HepG2 (cell line): ENCODE measurements around the gene POLR1G. TPM values are rescaled to one million over a fixed set of nuclear protein-coding genes. Genes with fewer than 3 reads are reported as not detected.

Experiments
- DR1 ChIP-seq: sonication (generic); formaldehyde crosslinking; IDR thresholded peaks from 2 replicates; pipeline ENCODE4 v1.8.0; 2021; ENCODE audit warnings: mild to moderate bottlenecking, missing genetic modification reagents, inconsistent platforms
- E2F5 ChIP-seq: sonication (generic); formaldehyde crosslinking; conservative IDR thresholded peaks from 2 replicates; pipeline ENCODE4 v1.4.0; 2020; ENCODE audit warnings: missing genetic modification reagents
- GATAD2A ChIP-seq: IDR thresholded peaks from 2 replicates; pipeline ENCODE4 v1.6.1; 2016
- HDAC1 ChIP-seq: sonication (generic); formaldehyde crosslinking; IDR thresholded peaks from 2 replicates; pipeline ENCODE4 v1.5.1; 2020; ENCODE audit warnings: mild to moderate bottlenecking, missing genetic modification reagents
- MAX ChIP-seq: IDR thresholded peaks from 2 replicates; pipeline ENCODE4 v1.6.1; 2012; ENCODE audit warnings: inconsistent platforms
- MED1 ChIP-seq: sonication (generic); formaldehyde crosslinking; IDR thresholded peaks from 2 replicates; pipeline ENCODE4 v1.4.0; 2020; ENCODE audit warnings: missing genetic modification reagents
- NCOA1 ChIP-seq: sonication (generic); formaldehyde crosslinking; IDR thresholded peaks from 2 replicates; pipeline ENCODE4 v1.9.0; 2021; ENCODE audit warnings: missing genetic modification reagents
- PATZ1 ChIP-seq: sonication (generic); formaldehyde crosslinking; IDR thresholded peaks from 2 replicates; pipeline ENCODE4 v1.4.0; 2020; ENCODE audit warnings: missing genetic modification reagents
- PAX8 ChIP-seq: sonication (generic); formaldehyde crosslinking; IDR thresholded peaks from 2 replicates; pipeline ENCODE4 v1.8.0; 2022; ENCODE audit warnings: mild to moderate bottlenecking, missing genetic modification reagents, borderline replicate concordance
- PITX1 ChIP-seq: sonication (generic); formaldehyde crosslinking; IDR thresholded peaks from 2 replicates; pipeline ENCODE4 v1.5.1; 2020; ENCODE audit warnings: mild to moderate bottlenecking, missing genetic modification reagents
- SATB2 ChIP-seq: sonication (generic); formaldehyde crosslinking; IDR thresholded peaks from 2 replicates; pipeline ENCODE4 v1.5.0; 2020; ENCODE audit warnings: missing genetic modification reagents
- SPEN ChIP-seq: sonication (generic); formaldehyde crosslinking; IDR thresholded peaks from 2 replicates; pipeline ENCODE4 v1.5.1; 2020; ENCODE audit warnings: low read depth, mild to moderate bottlenecking, missing genetic modification reagents
- TEAD3 ChIP-seq: optimal IDR thresholded peaks from 2 replicates; pipeline ENCODE3; 2016; ENCODE audit warnings: borderline replicate concordance
- U2AF2 ChIP-seq: fragments of 200-400 bp; formaldehyde crosslinking; IDR thresholded peaks from 2 replicates; pipeline ENCODE4 v1.6.1; 2017; ENCODE audit warnings: low read depth, mild to moderate bottlenecking, low read length
- ZBTB3 ChIP-seq: sonication (generic); formaldehyde crosslinking; IDR thresholded peaks from 2 replicates; pipeline ENCODE4 v1.4.0; 2020; ENCODE audit warnings: low read depth, mild to moderate bottlenecking, moderate library complexity, missing genetic modification reagents, borderline replicate concordance
- ZFP36L2 ChIP-seq: sonication (generic); formaldehyde crosslinking; IDR thresholded peaks from 2 replicates; pipeline ENCODE4 v1.4.0; 2020; ENCODE audit warnings: missing genetic modification reagents
- ZNF143 ChIP-seq: sonication (generic); formaldehyde crosslinking; IDR thresholded peaks from 2 replicates; pipeline ENCODE4 v1.4.0; 2020; ENCODE audit warnings: missing genetic modification reagents
- ZNF276 ChIP-seq: sonication (generic); formaldehyde crosslinking; IDR thresholded peaks from 2 replicates; pipeline ENCODE4 v1.4.0; 2020; ENCODE audit warnings: mild to moderate bottlenecking, low read depth, missing genetic modification reagents
- ZNF512B ChIP-seq: sonication (generic); formaldehyde crosslinking; IDR thresholded peaks from 2 replicates; pipeline ENCODE4 v1.5.1; 2020; ENCODE audit warnings: missing genetic modification reagents, mild to moderate bottlenecking, borderline replicate concordance
- ZNF577 ChIP-seq: sonication (generic); formaldehyde crosslinking; IDR thresholded peaks from 2 replicates; pipeline ENCODE4 v1.4.0; 2020; ENCODE audit warnings: mild to moderate bottlenecking, low read depth, missing genetic modification reagents, borderline replicate concordance
- ZNF672 ChIP-seq: sonication (generic); formaldehyde crosslinking; IDR thresholded peaks from 2 replicates; pipeline ENCODE4 v1.8.1; 2022; ENCODE audit warnings: missing genetic modification reagents
- ZNF691 ChIP-seq: sonication (generic); formaldehyde crosslinking; IDR thresholded peaks from 2 replicates; pipeline ENCODE4 v1.4.0; 2020; ENCODE audit warnings: missing genetic modification reagents, low read depth, mild to moderate bottlenecking, borderline replicate concordance
- ZNF777 ChIP-seq: sonication (generic); formaldehyde crosslinking; IDR thresholded peaks from 2 replicates; pipeline ENCODE4 v1.4.0; 2020; ENCODE audit warnings: missing genetic modification reagents
- polyA plus RNA-seq, 8 experiments: library from polyadenylated mRNA; depleted of rRNA in 3 of 8; stranded (reverse) in 7 of 8; unstranded in 1 of 8; fragments of >200 nt; fragmentation: Illumina TruSeq in 4 of 8; extraction: Trizol in 4 of 8; gene quantifications; 2 replicates each; pipeline versions ENCODE4 v1.2.1 to v1.2.3, GENCODE V29; 2011 to 2016; ENCODE audit warnings: low read depth in 4 of 8, missing spikeins in 1 of 8, mixed read lengths in 1 of 8; ENCODE audit not compliant: insufficient read depth in 1 of 8
- total RNA-seq, 5 experiments: library from RNA; depleted of rRNA; stranded (reverse); fragments of >200 nt; fragmentation: Illumina TruSeq; extraction: Trizol; gene quantifications; 2 replicates each; pipeline ENCODE4 v1.2.3, GENCODE V29; 2016; ENCODE audit warnings: low read depth in 1 of 5

POLR1G gene
- total and polyA plus RNA-seq, 2 of the 13 experiments (the other 11 are each of a cell fraction or from before 2014, with no cell fraction given) = 3.5 to 20.8 TPM

GRCh38 chr19:45439569-45440258, 33.3 kb downstream of the POLR1G start (continued):
- TF ChIP-seq E2F5 (CRISPR knock-in tag) (no peak), ZNF691 (CRISPR knock-in tag) (no peak), PAX8 (CRISPR knock-in tag) (no peak), SATB2 (no peak), U2AF2 (no peak), ZNF143 (CRISPR knock-in tag) (peak; percentile 22; the same call in 1 of the 2 replicates), ZNF512B (no peak), ZFP36L2 (CRISPR knock-in tag) (no peak), ZNF276 (no peak), SPEN (no peak), PITX1 (CRISPR knock-in tag) (no peak), ZBTB3 (CRISPR knock-in tag) (no peak), ZNF777 (CRISPR knock-in tag) (peak; percentile 94), ZNF577 (CRISPR knock-in tag) (no peak), DR1 (CRISPR knock-in tag) (no peak), TEAD3 (CRISPR knock-in tag) (no peak), PATZ1 (CRISPR knock-in tag) (peak; percentile 89), MED1 (CRISPR knock-in tag) (peak; percentile 39), MAX (no peak; the same call in 1 of the 2 replicates), NCOA1 (CRISPR knock-in tag) (no peak), ZNF672 (CRISPR knock-in tag) (no peak), GATAD2A (no peak), HDAC1 (CRISPR knock-in tag) (no peak)
